Activated CD8-positive, alpha-beta T cell treated with anti-CD3 and anti-CD28 coated beads, Interleukin-2, amount 10 ng/mL, durations not matched to agents 7 days and 5 days (primary cell): Measurements from ENCODE around the gene KREMEN2. TPM values are rescaled to one million over a fixed set of nuclear protein-coding genes. Genes with fewer than 3 reads are reported as not detected.

ENCODE experiments used
- total RNA-seq, 2 experiments: library from RNA; stranded (reverse); gene quantifications; one replicate each; pipeline ENCODE4 v1.2.3, GENCODE V29; 2021

Gene KREMEN2
- total RNA-seq, 2 experiments from 2014 or later: 0.18 TPM; not detected in 1

Other genes starting within 250 kb of the KREMEN2 start
- gene PRSS27, start 244.1 kb upstream of the KREMEN2 start, total RNA-seq: 1 to 10 TPM in 1 of 2 experiments, under 1 TPM in 1; 0.70 to 1.0 TPM
- 100 to 1,000 TPM; 501 to 511 TPM for gene SRRM2, start 211.6 kb upstream of the KREMEN2 start, total RNA-seq
- 100 to 1,000 TPM; 163 to 182 TPM for gene ELOB, start 187.0 kb upstream of the KREMEN2 start, total RNA-seq
- gene PRSS33, start 176.7 kb upstream of the KREMEN2 start, total RNA-seq: not detected
- gene PRSS41, start 165.8 kb upstream of the KREMEN2 start, total RNA-seq: not detected
- gene PRSS21, start 147.0 kb upstream of the KREMEN2 start, total RNA-seq: 1 to 10 TPM; 5.2 to 6.0 TPM
- gene ZG16B, start 134.0 kb upstream of the KREMEN2 start, total RNA-seq: 1 to 10 TPM; 2.9 to 3.7 TPM
- gene PRSS22, start 106.1 kb upstream of the KREMEN2 start, total RNA-seq: not detected
- gene FLYWCH2, start 81.1 kb upstream of the KREMEN2 start, total RNA-seq: 10 to 100 TPM; 22.5 to 22.8 TPM
- 10 to 100 TPM; 44.6 to 48.9 TPM for gene FLYWCH1, start 52.3 kb upstream of the KREMEN2 start, total RNA-seq
- 10 to 100 TPM; 53.6 to 57.7 TPM for gene PAQR4, start 5.1 kb downstream of the KREMEN2 start, total RNA-seq
- gene PKMYT1, start 16.2 kb downstream of the KREMEN2 start, total RNA-seq: 100 to 1,000 TPM; 144 to 160 TPM
- gene CLDN9, start 48.6 kb downstream of the KREMEN2 start, total RNA-seq: under 1 TPM in 1 of 2 experiments, not detected in 1; 0.16 TPM
- gene CLDN6, start 53.9 kb downstream of the KREMEN2 start, total RNA-seq: not detected
- gene TNFRSF12A, start 56.1 kb downstream of the KREMEN2 start, total RNA-seq: 1 to 10 TPM; 4.2 to 4.7 TPM
- 10 to 100 TPM; 41.0 to 41.7 TPM for gene HCFC1R1, start 59.7 kb downstream of the KREMEN2 start, total RNA-seq
- gene THOC6, start 59.8 kb downstream of the KREMEN2 start, total RNA-seq: 10 to 100 TPM; 57.4 to 57.9 TPM
- under 1 TPM; 0.84 to 0.94 TPM for gene BICDL2, start 72.7 kb downstream of the KREMEN2 start, total RNA-seq
- gene MMP25, start 82.3 kb downstream of the KREMEN2 start, total RNA-seq: 10 to 100 TPM; 58.0 to 66.1 TPM
- gene IL32, start 101.4 kb downstream of the KREMEN2 start, total RNA-seq: 1,000 to 10,000 TPM; 1,836 to 1,884 TPM
- under 1 TPM; 0.23 to 0.26 TPM for gene ZSCAN10, start 135.0 kb downstream of the KREMEN2 start, total RNA-seq
- not detected for gene ZNF205, start 148.3 kb downstream of the KREMEN2 start, total RNA-seq
- gene ZNF213, start 170.8 kb downstream of the KREMEN2 start, total RNA-seq: 10 to 100 TPM; 10.8 to 12.1 TPM
- not detected for gene OR1F1, start 223.9 kb downstream of the KREMEN2 start, total RNA-seq